Stimulated activated CD8-positive, alpha-beta memory T cell treated with anti-CD3 and anti-CD28 coated beads, Interleukin-4, amount 100 ng/mL, for 24 hours (primary cell): ENCODE data around the gene STOM.

Experiments used
- DNase-seq: peaks from one replicate; pipeline ENCODE4 v3.0.0-alpha.2; 2020; ENCODE audit warnings: low read depth

The STOM gene

DNA sequence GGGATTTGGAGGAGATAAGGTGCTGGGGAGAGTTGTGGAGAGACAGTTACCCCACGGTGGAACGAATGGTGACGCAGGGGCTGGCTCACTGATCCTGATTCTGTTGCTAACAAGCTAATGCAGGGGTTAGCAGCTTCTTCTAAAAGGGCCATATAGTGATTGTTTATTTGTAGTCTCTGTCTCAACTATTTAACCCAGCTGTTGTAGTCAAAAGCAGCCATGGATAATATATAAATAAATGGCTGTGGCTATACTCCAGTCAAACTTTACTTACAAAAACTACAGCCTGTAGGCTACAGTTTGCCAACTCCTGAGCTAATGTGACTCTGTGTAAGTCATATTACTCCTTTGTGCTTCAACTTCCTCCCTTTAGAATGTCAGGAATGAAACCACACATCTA is 21.8 kb downstream of the STOM start:
- DNase-seq = no peak

DNA sequence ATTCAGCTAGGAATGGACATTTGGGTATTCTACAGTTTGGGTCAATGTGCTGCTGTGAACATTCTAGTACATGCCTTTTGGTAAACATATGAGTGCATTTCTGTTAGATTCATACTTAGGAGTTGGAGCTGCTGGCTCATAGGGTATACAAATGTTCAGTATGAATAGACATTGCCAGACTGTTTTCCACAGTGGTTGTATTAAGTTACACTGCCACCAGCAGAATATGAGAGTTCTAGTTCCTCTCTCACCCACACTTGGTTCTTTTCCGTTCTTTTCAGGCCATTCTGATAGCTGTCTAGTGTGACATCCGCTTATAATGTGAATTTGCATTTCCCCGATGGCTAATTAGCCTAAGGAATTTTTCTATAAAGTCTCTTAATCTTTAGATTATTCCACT is 25.0 kb downstream of the STOM start:
- no peak for DNase-seq

DNA sequence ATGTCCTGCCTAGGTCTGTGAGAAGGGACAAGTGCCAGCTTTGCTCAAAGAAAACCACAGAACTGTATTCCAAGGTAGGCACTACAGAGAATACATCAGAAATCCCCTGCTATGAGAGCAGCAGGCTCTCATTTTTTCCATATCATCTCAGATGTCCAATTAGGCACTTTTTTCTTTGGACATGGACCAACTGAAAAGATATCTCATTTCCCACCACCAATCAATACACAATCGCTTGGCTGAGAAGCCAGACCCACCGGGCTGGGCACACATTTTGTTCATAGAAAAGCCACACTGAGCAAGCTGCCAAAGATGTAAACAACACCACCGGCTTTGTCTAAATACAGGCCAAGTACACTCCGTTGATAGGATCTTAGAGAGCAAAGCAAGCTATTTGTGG is 25.9 kb downstream of the STOM start:
- no peak for DNase-seq

DNA sequence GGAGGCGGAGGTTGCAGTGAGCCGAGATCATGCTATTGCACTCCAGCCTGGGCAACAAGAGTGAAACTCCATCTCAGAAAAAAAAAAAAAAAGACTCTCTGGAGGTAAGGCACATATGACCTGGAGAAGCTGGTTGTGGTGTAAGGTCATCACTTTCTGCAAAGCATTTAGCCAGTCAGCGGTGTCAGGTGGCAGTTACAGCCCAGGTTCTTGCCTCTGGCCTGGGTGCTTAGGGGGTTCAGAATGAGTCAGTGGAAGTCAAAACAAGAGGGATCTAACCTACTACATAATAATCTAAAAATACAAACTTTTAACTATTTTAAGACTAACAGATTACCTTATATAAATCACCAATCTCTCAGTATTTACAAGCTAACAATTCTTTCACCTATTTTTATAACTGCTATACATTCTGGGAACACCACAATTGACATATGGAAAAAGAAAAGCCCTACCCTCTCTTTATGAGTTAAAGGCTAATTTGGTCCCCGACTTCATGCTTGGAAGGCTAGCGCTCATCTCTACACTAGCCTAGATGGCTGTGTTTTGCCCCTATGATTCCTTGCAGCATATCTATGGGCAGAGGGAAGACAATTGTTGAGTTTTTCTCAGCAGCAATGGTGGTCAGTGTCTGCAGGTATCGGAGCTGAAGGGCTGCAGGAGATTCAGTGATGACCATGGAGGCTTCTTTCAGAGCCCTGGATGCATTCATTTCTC is 29.2 kb downstream of the STOM start:
- DNase-seq = no peak

DNA sequence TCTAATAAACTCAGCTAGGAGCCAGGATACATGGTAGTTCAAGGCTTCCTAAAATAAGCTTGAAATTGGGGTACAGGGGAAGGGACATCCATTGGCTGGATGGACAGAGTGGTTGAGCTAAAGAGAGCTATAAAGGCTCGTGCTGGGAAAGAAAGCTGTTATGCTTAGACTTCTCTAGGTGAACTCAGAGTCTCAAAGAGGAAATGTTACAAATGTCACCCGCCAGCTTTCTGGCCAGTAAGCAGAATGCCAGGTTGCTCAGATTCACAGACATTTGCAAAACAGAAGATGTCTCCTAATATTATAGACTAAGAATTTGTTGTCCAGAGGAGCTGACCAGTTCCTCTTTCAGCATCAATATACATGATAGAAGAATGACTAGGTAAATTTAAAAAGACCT is 30.6 kb downstream of the STOM start:
- DNase-seq = no peak

DNA sequence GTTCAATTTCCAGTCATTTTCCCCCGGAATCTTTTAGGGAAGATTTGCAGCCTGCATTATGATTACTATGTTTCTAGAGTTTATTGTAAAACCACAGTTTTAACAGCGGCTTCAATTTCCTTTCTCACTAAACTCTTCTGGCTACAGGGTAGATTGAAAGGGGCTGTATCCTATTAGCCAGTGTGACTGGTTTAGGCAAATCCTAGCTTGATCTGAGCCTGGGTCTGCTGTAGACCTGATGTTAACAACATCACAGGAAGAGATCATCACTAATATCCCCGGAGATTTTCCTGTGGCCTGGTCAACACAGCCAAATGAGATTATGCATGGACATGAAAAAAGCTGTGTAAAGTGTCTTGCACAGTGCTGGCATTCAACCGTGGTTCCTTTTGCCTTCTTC is 33.4 kb downstream of the STOM start:
- DNase-seq = no peak

DNA sequence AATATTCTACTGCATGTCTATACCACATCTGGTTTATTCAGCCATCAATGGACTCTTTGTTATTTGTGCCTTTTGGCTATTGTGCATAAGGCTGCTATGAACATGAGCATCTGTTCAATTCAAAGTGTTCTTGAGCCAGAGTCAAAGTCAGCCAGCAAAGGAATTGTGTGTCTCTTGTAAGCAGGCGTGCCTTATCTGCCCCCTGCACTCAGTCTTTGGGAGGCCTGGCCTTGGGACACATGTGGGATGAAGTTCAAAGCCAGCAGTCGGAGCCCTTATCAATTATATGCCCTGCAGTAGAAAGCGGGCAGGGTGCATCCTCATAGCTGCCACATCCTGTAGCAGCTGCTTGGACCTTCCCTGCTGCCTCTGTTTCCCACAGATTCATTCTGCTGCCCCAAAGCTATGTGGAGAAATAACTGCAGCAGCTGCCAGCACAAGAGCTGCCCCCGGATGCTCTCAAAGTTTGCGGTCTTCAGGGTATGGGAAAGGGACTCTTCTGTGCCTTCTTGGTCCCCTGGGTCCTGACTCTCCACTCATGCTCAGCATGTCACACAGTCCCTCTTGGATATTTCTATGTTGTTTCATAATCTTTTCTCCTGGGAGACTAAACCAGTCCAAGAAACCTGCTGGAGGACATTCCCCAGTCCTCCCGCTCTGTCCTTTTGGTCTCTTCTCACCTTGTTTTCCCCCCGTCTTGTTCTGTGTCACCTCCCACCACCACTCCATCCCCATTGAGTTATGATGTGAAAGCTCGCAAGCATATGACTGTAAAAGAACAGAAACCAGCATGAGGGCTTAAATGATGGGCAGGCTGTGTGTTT is 35.9 kb downstream of the STOM start:
- DNase-seq = no peak

DNA sequence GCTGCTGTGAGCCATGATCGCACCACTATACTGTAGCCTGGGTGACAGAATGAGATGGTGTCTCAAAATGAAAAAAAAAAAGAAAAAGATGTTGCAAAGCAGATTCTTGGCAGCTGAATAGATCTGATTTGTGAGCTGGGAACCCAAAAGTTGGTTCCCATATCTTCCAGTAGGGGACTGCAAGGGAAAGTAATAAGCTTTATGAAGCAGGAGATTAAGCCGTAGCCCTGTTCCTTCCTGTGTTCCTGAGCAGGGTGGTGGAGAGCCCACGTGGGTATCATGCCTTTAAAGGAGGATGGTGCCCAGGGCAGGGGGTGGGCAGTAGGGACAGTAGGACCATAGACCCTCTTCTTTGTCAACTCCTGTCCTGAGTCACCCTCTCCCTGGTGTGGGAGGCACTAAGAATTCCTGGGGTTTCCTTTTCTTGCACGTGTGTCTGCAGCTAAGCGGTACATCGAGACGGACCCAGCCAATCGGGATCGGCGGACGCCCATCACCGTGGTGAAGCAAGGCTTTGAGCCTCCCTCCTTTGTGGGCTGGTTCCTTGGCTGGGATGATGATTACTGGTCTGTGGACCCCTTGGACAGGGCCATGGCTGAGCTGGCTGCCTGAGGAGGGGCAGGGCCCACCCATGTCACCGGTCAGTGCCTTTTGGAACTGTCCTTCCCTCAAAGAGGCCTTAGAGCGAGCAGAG is 37.9 kb downstream of the STOM start:
- no peak for DNase-seq

DNA sequence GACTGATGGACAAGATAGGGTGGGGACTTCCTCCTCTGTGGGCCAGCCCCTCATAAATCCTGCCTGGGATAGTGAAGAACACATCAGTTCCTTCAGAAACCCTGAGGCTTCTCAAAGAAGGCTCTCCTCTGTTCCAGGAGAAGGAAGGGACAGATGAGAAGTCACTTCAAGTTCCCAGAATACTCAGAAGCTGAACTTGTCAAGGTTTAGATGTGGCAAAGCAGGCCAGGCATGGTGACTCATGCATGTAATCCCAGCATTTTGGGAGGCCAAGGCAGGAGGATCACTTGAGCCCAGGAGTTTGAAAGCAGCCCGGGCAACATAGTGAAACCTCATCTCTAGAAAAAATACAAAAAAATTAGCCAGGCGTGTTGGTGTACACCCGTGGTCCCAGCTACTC is 38.5 kb downstream of the STOM start:
- no peak for DNase-seq

DNA sequence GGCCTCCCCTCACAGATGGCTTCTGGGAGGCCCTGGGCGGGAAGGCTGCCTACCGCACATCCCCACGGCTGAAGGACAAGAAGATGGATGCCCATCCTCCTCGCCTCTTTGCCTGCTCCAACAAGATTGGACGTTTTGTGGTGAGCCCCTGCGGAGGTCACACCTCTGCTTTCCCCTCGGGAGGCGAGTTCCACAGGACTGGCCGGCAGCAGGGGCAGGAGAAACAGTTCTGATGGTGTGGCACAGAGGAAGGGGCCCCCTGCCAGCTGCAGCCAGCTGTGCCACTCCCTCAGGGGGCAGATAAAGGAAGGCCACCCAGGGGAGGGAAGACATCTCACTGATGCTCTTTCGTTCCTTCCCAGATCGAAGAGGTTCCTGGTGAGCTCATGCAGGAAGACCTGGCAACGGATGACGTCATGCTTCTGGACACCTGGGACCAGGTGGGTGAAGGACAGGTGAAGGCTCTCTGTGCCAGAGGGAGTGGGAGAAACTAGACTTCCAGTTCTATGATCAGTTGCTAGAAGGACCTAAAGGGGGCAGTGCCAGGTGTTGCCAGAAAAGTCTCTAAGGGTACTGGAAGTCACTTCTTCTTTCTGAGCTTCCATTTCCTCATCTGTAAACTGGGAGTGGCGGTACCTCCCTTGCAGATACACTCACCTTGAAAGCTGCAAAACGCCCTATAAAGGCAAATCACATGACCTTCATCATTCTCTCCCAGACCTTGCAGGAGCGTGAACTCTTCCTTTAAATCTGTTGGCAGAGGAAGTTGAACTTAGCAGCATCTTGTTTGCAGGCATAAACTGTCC is 41.0 kb downstream of the STOM start:
- no peak for DNase-seq

DNA sequence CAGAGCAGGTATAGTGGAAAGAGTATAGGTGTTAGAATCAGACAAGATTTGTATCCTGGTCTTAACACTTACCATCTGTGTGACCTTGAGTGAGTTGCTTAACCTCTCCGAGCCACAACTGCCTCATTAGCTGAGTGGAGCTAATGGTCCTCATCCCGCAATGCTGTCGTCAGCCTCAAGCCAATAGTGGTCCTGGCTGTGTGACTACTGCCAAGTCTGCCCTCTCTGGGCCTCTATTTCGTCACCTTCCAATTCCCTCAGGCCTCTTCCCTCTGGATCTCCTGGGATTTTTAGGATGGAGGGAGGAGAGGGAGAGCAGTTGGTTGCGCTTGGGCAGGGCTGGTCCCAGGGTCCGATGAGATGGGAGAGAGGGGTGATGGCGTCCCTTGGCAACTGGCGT is 41.6 kb downstream of the STOM start:
- no peak for DNase-seq

DNA sequence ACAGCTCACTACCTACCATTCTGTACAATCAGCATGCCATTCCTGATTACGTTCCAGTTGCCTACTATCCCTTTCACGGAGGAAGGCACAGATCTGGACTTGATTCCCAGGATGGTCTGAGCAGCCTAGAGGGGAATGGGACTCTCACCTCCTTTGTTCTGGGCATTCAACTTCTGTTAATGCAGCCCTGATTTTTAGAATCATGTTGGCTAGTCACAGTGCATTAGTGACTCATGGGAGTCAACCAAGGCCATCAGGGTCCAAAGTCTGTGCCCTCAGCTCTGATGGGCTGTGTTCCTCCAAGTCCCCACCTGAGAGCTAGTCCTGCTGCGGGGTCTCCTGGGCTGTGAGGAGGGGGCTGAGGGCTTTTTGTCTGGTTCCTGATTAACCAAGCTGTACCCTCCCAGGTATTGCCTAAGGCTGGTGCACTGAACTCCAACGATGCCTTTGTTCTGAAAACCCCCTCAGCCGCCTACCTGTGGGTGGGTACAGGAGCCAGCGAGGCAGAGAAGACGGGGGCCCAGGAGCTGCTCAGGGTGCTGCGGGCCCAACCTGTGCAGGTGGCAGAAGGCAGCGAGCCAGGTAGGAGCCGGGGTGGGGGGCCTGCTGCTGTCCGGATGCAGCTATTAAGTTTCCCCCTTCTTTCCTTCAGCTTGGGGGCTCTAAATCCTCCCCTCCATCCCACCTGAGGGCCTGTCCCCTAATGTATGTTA is 43.0 kb downstream of the STOM start:
- no peak for DNase-seq

DNA sequence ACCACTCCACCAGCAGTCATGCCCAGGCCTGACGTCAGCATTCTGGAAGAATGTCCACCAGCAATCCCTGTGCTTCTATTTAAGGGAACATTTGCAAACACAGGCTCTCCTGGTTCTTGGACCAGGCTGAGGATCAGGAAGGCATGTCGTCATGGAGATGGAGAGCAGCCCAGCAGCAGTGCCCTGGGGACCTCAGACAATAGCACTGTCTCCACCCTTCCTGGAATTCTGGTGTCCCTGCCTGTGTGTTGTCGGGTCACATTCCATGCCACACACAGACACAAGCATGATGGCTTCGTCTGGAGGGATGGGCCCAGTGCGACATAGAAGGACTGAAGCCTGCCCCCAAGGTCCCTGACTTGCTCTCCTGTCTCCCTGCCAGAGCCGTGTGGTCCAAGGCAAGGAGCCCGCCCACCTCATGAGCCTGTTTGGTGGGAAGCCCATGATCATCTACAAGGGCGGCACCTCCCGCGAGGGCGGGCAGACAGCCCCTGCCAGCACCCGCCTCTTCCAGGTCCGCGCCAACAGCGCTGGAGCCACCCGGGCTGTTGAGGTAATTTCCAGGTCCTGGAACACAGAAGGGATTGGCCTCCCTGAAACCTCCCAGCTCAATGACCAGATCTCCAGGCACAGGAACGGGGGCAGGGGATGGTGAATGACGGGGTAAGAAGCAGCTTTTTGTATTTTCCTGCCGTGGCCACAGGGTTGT is 43.8 kb downstream of the STOM start:
- no peak for DNase-seq

DNA sequence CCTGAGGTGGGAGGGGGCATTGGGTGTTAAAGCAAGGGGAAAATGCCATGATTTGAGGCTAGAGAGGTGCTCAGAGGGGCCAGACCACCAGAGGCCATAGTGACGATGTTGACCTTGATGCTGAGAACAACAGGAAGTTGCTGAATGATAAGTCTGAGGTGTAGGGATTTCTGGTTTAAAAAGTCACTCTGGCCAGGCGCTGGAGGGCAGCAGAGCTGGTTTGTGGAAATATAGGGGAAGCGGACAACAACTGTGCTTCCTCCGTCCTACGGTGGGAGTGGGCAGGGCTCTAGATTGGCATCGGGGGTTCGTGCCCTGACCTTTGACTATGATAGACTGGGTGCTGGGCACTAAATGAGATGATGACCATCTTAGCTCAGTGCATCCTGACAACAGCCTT is 44.7 kb downstream of the STOM start:
- DNase-seq = no peak

DNA sequence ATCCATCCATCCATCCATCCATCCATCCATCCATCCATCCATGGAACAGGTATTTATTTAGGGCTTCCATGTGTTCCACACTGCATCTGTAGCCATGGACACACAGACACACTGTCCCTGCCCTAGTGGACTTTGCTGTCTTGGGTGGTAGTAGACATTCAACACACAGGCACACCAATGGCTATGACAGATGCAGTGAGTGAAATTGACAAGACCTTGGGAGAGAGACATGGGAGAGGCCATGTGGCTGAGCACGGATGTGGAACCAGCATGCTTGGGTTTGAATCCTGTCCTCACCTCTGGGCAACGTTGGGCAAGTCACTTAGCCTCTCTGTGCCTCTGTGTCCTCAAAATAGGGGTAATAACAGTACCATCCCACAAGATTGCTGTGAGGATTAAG is 45.3 kb downstream of the STOM start:
- DNase-seq = no peak

DNA sequence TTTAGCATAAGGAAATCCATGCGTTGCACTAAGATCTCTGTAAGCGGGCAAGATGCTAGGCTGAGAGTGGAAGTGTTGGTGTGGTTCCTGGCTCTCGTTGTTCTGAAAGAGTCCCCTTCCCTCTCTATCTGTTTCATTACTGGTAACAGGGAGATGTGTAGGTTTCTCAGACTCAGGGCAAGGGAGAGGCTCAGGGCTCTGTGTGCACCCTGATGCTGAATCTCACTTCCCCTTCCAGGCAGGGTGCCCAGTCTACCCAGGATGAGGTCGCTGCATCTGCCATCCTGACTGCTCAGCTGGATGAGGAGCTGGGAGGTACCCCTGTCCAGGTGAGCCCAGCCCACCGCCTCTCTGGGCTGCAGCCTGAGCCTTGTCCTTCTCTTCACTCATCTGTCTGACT is 45.7 kb downstream of the STOM start:
- DNase-seq = no peak

DNA sequence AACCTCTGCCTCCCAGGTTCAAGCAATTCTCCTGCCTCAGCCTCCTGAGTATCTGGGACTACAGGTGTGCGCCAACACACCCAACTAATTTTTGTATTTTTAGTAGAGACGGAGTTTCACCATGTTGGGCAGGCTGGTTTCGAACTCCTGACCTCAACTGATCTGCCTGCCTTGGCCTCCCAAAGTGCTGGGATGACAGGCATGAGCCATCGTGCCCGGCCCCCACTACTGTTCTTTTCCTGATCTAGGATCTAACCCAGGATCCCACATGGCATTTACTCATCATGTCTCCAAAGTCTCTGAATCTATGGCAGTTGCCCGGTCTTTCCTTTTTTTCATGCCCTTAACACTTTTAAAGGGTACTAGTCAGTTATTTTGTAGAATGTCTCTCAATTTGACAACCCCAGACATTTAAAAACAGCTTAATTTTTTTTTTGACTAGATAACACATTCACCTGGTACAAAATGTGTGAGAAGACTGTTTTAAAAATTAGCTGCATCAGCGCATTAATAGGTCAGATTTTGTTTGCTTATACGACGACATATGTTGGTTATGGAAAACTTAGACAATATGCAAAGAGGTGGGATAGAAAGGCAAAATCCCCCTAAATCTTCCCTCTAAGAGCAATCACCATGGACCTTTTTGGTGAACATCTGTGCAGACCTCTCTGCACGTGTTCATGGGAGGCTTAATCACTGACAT is 46.5 kb downstream of the STOM start:
- no peak for DNase-seq

DNA sequence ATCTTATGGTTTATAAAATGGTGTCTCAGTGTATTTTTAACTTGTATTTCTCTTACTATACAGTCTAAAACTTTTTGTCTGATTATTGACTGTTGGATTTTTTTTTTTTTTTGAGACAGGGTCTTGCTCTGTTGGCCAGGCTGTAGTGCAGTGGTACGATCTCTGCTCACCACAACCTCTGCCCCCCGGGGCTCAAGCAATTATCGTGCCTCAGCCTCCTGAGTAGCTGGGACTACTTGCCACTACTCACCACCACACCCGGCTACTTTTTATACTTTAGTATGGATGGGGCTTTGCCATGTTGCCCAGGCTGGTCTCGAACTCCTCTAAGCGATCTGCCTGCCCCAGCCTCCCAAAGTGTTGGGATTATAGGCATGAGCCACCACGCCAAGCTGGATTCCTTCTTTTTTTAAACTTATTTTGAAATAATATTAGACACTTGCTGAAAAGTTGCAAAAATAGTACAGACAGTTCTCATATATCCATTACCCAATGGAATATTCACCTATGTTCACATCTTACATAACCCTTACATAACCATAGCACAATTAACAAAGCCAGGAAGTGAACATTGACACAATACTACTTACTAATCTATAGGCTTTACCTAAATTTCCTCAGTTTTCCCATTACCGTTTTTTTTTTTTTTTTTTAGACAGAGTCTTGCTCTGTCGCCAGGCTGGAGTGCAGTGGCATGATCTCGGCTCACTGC is 47.2 kb downstream of the STOM start:
- no peak for DNase-seq

DNA sequence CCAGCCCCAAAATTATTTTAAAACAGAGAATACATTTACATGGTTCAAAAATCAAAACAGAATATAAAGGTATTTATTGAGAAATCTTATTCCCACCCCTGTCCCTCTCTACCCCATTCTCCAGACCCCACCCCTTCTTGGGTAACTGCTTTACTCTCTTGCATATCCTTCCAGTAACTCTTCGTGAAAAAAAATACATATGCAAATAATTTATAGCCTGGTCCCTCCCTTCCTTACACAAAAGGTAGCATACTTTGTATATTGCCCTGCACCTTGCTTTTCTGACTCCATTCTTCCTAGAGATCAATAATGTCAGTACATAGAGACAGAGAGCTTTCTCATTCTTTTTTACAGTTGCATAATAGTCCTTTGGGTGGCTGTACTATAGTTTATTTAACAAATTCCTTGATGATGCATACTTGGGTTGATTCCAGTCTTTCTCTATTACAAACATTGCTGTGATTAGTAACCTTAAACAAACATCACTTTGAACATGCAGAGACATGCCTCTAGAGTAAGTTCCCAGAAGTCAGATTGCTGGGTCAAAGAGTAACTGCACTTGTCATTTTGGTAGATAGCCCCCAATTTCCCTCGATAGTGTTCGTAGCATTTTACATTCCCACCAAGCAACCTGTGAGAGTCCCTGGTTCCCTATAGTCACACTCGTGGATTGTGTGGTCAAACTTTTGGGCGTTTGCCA is 47.9 kb downstream of the STOM start:
- DNase-seq = no peak
